NB4 (cell line): ENCODE results near the gene B3GNT9.
A peak's percentile ranks its signal among the peaks of the same experiment; 100 is the strongest.

ENCODE experiments used
- DNase-seq: peaks from one replicate; pipeline ENCODE4 v3.0.0; 2010; ENCODE audit warnings: low read depth
- H3K4me3 ChIP-seq: one replicate; pipeline ENCODE4 v1.5.1; 2011; ENCODE audit warnings: mild to moderate bottlenecking, low read depth, low read length, moderate library complexity
- MYC ChIP-seq: IDR thresholded peaks from 2 replicates; pipeline ENCODE4 v1.6.1; 2011; ENCODE audit warnings: low read depth, low read length
- POLR2A ChIP-seq: IDR thresholded peaks from 2 replicates; pipeline ENCODE4 v1.6.1; 2011; ENCODE audit warnings: mild to moderate bottlenecking; ENCODE audit not compliant: insufficient read length; ENCODE audit errors: extremely low read depth
- TF ChIP-seq, protein P1 (sequence below): IDR thresholded peaks from one replicate; pipeline ENCODE4 v1.5.1; 2012; ENCODE audit warnings: low read depth, low read length
- TF ChIP-seq, protein P2 (sequence below): IDR thresholded peaks from 2 replicates; pipeline ENCODE4 v1.6.1; 2011; ENCODE audit warnings: low read depth, low read length

Gene B3GNT9

DNA sequence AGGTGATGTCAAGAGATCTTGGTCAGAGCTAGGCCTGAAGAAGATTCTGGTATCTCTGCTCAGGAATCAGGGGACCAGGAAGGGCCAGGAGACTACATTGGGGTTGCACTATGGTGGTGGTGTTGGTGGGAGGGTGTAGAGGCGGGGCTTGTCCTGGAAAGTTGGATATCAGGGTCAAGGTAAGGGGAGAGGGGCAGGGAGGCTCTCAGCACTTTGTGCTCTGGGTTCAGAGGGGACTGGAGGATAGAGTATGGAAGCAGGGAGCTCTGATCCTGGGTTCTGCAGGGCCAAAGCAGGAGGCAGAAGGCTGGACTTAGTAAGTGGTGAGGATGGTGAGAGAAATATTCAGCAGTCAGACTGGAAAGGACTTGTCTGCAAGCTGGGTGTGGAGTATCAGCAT is 22.5 kb upstream of the B3GNT9 start:
- DNase-seq, result no peak
- no peak overlapping the region for H3K4me3 ChIP-seq
- TF ChIP-seq, protein P1, sequence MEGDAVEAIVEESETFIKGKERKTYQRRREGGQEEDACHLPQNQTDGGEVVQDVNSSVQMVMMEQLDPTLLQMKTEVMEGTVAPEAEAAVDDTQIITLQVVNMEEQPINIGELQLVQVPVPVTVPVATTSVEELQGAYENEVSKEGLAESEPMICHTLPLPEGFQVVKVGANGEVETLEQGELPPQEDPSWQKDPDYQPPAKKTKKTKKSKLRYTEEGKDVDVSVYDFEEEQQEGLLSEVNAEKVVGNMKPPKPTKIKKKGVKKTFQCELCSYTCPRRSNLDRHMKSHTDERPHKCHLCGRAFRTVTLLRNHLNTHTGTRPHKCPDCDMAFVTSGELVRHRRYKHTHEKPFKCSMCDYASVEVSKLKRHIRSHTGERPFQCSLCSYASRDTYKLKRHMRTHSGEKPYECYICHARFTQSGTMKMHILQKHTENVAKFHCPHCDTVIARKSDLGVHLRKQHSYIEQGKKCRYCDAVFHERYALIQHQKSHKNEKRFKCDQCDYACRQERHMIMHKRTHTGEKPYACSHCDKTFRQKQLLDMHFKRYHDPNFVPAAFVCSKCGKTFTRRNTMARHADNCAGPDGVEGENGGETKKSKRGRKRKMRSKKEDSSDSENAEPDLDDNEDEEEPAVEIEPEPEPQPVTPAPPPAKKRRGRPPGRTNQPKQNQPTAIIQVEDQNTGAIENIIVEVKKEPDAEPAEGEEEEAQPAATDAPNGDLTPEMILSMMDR, result no peak
- no peak for TF ChIP-seq MYC

DNA sequence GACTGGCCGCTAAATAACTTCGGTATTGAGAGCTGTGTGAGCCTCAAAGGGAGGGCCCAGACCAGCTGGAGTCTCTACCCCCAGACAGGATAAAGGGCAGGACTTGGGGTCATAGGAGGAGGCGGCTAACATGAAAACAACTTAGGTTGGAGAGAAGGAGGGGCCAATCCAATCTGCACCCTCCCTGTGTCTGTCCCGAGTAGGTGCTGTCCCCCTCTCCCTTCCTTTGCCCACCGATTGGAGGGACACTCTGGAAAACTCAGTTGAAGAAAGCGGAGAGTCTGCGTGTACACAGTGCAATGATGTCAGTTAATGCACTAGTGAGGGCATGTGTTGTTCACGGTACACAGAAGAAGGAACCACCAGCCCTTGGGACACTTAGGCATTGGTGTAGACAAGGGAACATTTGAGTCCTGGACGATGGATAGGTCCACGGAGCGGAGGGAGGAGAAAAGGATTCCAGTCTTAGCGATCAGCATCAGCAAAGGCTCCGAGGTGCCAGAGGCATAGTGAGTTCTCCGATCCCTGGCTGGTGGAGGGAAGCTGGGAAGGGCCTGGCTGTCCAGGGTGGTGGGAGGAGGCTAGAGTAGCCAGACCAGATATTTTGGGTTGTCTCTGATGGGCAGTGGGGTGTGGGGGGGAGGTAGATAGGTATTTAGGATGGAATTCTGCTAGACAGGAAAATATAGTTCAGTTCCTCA is 20.3 kb upstream of the B3GNT9 start:
- DNase-seq, result no peak
- no peak overlapping the region for H3K4me3 ChIP-seq
- TF ChIP-seq, protein P2, sequence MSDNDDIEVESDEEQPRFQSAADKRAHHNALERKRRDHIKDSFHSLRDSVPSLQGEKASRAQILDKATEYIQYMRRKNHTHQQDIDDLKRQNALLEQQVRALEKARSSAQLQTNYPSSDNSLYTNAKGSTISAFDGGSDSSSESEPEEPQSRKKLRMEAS, result no peak
- TF ChIP-seq POLR2A (no peak), MYC (no peak)
- TF ChIP-seq, protein P1, result no peak

DNA sequence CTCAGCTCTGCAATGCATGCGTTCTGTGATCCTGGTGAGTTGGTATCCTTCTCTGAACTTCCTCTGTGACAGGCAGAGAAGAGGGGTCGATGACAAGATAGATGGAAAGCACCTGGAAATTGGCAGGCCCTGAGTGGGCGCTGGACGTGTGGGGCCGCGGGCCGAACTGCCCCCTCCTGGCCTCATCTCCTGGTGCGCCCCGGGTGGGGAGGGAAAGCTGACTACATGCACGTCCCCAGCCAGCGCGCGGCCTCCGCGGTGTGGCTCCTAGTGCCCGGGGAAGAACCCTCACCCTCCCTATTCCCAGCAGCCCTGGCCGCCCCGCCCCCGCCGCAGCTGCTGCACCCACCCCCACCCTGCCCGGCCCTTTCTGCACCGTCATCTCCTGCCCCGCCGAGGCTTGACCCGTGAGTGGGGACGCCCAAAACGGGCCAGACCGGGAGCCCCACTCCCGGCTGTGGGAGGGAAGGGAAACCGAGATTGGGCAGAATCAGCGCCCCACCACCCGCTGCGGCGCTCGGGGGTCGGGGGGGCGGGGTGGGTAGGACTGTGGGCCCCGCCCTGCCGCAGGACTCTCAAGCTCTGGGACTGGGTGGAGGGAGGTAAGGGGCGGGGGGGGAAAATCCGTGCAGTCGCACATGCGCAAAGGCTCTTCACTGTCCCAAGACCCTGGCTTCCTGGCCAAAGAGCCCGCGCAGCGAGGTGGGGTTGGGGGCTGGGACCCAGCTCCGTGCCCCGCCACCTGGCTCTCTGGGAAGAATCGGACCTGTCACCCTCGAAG is 19.6 kb upstream of the B3GNT9 start, which contains the start of gene NOL3:
Gene NOL3 (plus strand): TSS at position 371 of the 781 bp plus-strand sequence.
- peak within 1 kb of the TSS; percentile 28 for H3K4me3 ChIP-seq
- DNase-seq, result peak; percentile 71
- TF ChIP-seq POLR2A, result peak; percentile 22
- TF ChIP-seq, protein P1, result no peak

DNA sequence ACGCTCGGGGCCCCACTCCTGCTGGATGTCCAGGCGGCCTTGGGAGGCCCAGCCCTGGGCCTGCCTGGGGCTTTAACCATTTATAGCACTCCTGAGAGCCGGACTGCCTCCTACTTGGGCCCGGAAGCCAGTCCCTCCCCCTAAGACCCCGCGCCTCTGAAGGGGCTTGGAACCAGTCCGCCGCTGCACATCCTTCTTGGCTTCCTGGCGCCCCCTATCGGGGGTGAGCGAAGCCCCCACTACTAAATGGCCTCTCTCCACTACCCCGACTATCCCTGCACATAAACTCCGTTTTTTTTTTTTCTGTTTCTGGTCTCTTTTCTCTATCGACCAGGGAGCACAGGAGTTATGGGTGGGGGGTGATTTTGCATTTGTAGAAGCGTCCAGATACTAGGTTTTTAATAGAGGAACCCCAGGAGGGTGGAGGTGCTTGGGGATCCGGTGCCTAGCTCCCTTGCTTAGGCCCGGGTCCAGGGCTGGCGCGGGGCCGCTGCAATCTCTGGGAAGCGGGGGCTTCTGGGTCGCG is 18.9 kb upstream of the B3GNT9 start:
- H3K4me3 ChIP-seq, result peak overlapping the region; percentile 28
- no peak for TF ChIP-seq MYC
- TF ChIP-seq, protein P2, result no peak
- TF ChIP-seq POLR2A, result no peak
- TF ChIP-seq, protein P1, result peak; percentile 88

DNA sequence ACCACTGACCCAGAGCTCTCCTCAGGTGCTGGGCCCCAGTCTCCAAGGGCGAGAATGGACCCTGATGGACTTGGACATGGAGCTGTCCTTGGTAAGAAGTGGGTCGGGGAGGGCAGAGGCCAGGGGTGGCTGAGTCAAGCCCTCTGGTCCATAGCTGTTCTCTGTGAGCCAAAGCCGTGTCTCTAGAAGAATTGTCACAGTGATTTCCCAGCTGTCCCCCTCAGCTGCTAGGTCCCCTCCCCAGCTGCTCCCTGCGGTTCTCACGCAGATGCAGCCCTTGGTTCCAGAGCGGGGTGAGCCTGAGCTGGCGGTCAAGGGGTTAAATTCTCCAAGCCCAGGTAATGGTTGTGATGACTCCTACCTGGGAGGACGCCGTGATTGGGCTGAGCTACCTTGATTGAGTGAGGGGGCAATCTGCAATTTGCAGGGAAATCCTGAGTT is 18.2 kb upstream of the B3GNT9 start:
- TF ChIP-seq, protein P2, result no peak
- TF ChIP-seq POLR2A (no peak), MYC (no peak)
- TF ChIP-seq, protein P1, result no peak

More for the DNA sequence above, 18.9 kb upstream of the B3GNT9 start:
- DNase-seq, result peak; percentile 60

More for the DNA sequence above, 18.2 kb upstream of the B3GNT9 start:
- no peak for DNase-seq
- no peak overlapping the region for H3K4me3 ChIP-seq
